ENCODE measurements around the gene RRAGD.

The RRAGD gene

GRCh38 chr6:89339565-89339964 is 72.5 kb downstream of the RRAGD start:
- no peak for DNase-seq

GRCh38 chr6:89335164-89335563 is 76.9 kb downstream of the RRAGD start:
- no peak for DNase-seq

GRCh38 chr6:89330910-89331309 is 81.2 kb downstream of the RRAGD start:
- DNase-seq = no peak

DNA sequence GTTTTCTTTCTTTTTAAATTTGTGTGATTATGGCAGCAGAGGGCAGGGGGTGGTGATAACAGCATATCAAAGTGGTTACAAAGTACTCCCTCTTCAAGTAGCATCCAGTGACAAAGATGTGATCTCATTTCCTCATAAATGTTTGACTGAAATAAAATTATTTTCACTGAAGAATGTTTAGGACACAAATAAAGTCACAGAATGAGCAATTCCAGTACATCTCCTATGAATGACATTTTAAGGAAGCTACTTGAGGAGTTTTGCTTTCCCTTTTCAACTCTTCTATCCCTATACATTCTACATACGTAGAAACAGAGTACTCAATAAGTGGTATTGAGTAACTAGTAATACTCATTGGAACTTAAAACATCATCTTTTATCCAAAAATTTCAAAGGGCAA is 83.1 kb downstream of the RRAGD start:
- no peak for DNase-seq

DNA sequence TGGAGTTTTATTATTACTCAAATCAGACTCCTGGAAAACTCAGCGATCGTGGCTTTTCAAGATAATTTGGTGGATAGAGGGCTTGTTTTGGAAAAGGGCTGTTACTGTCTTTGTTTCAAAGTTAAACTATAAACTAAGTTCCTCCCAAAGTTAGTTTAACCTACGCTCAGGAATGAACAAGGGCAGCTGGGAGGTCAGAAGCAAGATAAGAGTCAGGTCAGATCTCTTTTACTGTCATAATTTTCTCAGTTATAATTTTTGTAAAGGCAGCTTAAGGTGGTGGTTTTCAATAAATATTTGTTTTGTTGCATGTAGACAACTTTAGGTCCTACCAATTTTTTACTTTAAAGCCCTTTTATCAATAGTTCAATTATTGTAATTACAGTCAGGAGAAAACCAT is 87.8 kb downstream of the RRAGD start:
- DNase-seq = no peak

DNA sequence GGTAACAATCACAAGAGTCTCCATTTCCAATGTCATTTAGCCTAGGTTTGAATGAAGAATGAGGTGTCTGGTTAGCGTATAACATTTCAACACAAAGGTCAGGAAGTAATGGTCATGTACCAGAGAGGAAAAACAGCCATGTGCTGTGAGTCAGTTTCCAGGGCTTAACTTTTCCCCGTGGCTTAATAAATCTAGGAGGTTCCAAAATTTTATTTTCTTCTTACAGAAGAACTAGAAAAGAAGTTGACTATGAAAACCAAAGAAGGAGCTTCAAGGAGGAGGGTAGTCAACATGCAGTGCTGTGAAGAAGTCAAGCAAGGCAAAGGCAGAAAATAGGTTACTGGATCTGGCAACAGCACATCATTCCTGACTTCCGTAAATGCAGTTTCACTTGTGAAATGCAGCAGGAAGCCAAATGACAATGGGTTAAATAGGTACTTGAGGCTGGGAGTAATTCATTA is 88.5 kb downstream of the RRAGD start:
- DNase-seq = no peak

DNA sequence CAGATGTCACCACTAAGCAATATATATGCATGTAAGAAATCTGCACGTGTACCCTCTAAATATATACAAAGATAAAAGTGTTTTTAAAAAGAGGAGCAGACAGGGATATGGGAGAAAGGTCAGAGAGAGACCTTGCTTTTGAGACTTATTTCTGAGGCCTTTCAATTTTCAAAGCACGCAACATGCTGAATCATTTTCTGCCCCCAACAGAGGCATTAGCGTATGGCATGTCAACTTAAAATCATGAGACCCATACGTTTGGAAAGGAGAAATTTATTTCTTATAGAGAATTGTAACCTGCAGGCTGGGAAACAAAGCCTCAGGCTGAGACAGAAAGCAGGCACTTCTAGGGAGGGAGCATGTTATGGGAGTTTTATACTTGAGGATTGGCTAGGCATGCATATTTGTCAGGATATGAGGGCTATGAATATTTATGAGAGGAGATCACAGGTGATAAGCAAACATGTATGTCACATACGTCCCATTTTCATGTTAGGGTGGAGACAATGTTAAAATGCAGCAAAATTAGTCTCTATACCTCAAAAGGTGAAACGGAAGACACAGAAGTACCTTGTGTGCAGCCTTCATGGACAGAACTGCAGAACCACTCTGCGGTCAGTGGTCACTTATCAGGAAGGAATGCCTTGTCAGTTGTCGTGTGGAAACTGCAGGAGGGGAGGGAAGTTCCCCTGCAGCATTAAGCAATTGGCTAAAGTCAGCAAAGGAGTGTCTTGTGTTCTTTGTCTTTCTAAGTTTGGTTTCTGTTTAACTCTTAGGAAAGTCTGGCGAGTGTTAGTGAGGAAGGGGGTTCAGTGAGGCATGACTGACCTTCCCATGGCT is 90.7 kb downstream of the RRAGD start:
- no peak for DNase-seq

DNA sequence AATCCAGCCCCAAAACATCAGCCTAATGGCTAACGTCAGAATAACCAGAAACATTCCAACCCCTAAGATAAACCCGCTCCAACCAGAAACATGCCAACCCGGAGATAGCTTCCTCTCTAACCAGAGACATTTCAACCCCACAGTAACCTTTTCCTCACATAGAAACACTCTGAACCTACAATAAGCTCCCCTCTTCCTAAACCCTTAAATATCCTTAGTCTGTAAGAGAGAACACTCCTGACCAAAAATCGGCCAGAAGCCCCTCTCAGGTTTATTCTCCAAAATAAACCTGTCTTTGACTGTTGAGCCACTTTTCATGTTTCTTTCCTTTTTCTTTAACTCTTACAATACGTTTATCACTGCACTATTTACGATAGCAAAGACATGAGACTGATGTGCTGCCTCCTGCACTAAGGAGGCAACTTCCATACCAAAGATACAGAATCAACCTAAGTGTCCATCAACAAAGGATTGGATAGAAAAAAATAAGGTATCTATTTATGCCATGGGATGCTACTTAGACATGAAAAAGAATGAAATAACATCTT is 92.0 kb downstream of the RRAGD start:
- no peak for DNase-seq

DNA sequence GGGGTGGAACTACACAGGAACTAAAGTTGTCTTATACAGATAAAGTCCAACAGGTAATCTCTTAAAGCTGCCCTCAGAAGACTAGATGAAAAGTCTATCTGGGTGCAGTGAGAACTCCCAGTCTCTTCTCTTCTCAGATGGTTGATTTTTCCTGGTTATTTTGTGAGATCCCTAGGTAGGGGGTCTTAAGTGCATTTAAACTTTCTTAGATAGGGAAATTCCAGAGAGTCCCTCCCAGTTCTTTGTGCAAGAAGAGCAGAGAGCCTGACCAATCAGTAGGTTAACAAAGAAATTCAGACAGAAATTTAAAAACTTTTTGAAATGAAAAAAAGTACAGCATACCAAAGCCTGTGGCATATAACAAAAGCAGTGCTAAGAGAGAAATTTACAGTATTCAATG is 95.0 kb downstream of the RRAGD start:
- DNase-seq = no peak

DNA sequence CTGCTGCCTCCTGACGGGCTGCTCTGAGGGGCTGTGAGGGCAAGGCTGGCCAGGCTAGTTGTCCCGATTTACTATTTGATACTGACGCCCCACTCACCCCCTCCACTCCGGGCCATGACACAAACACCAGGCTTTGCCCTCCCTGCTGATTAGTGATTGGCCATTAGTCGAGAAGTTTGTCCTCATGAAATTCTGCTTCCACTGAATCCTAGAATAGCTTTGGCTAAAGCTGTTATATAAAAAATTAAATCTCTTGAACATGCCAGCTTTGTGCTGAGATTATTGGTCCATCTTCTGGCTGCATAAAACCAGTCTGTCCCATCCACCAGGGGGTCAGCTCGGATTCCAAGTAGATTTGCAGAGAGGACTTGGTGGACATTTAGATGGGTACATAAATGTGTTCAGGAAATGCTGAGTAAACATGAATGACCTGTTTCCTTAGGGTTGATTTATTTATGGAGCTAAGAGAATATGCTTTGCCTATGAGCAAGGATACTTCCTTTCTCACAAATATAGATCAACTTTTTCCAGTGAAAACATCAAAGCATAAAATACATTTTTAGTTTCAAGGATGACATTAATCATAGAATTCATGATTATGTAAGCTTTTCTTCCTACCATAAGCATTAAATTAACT is 96.7 kb downstream of the RRAGD start, which contains the start of gene GABRR2:
Gene GABRR2 (minus strand): TSS at position 51 of the 637 bp plus-strand sequence. CDS start 134 bp downstream, outside the sequence.
- DNase-seq = no peak

- no peak for DNase-seq
Observed at GRCh38 chr6:89314692-89315091, 97.4 kb downstream of the RRAGD start.
